Liver (tissue), 9 donors: ENCODE results near the gene CEP89. TPM values are rescaled to one million over a fixed set of nuclear protein-coding genes. Genes with fewer than 3 reads are reported as not detected.

Experiments used
- DNase-seq: peaks from one replicate; pipeline ENCODE4 v3.0.0-alpha.2; 2017; ENCODE audit warnings: low spot score
- H3K27ac ChIP-seq, 2 donors: one replicate each; pipeline ENCODE4 v1.7.0; 2013; ENCODE audit warnings: inconsistent platforms in 2 of 2, low read length in 2 of 2, control low read depth in 1 of 2, low read depth in 1 of 2, mild to moderate bottlenecking in 1 of 2
- H3K27me3 ChIP-seq, 4 donors: one replicate each; pipeline versions ENCODE4 v1.6.1 to v1.7.0; 2013; ENCODE audit warnings: low read length in 3 of 4, inconsistent platforms in 1 of 4, mild to moderate bottlenecking in 1 of 4, moderate library complexity in 1 of 4; ENCODE audit not compliant: control insufficient read depth in 4 of 4, insufficient read depth in 4 of 4
- H3K36me3 ChIP-seq, 4 donors: one replicate each; pipeline versions ENCODE4 v1.6.1 to v1.7.0; 2013; ENCODE audit warnings: low read length in 3 of 4, mild to moderate bottlenecking in 3 of 4, low read depth in 1 of 4, moderate library complexity in 1 of 4; ENCODE audit not compliant: control insufficient read depth in 4 of 4, insufficient read depth in 3 of 4
- H3K4me1 ChIP-seq, 4 donors: one replicate each; pipeline versions ENCODE4 v1.6.1 to v1.7.0; 2013; ENCODE audit warnings: low read length in 3 of 4, mild to moderate bottlenecking in 3 of 4, moderate library complexity in 1 of 4; ENCODE audit not compliant: control insufficient read depth in 4 of 4, insufficient read depth in 4 of 4
- H3K4me3 ChIP-seq, 3 donors: one replicate each; pipeline versions ENCODE4 v1.6.1 to v1.7.0; 2013; ENCODE audit warnings: low read length in 3 of 3, control low read depth in 1 of 3, low read depth in 1 of 3, mild to moderate bottlenecking in 1 of 3
- H3K9ac ChIP-seq, 2 donors: one replicate each; pipeline ENCODE4 v1.7.0; 2013; ENCODE audit warnings: low read length in 2 of 2, mild to moderate bottlenecking in 2 of 2, moderate library complexity in 2 of 2, control low read depth in 1 of 2, low read depth in 1 of 2
- H3K9me3 ChIP-seq, 4 donors: one replicate each; pipeline versions ENCODE4 v1.6.1 to v1.7.0; 2013; ENCODE audit warnings: low read length in 3 of 4; ENCODE audit not compliant: control insufficient read depth in 4 of 4
- EGR1 ChIP-seq, 2 donors: IDR thresholded peaks; 2 replicates each; pipeline ENCODE4 v1.6.1; 2016 to 2018; ENCODE audit warnings: antibody characterized with exemption in 2 of 2, low read depth in 2 of 2
- FOXA1 ChIP-seq: IDR thresholded peaks from 2 replicates; pipeline ENCODE4 v1.6.1; 2016; ENCODE audit warnings: antibody characterized with exemption
- FOXA2 ChIP-seq: IDR thresholded peaks from 2 replicates; pipeline ENCODE4 v1.6.1; 2016; ENCODE audit warnings: antibody characterized with exemption
- GABPA ChIP-seq, 2 donors: IDR thresholded peaks in 1 of 2; conservative IDR thresholded peaks in 1 of 2; 2 replicates each; pipeline ENCODE4 v1.6.1; 2016; ENCODE audit warnings: antibody characterized with exemption in 2 of 2, mild to moderate bottlenecking in 1 of 2, moderate library complexity in 1 of 2
- HNF4A ChIP-seq, 2 donors: conservative IDR thresholded peaks; 2 replicates each; pipeline ENCODE4 v1.6.1; 2016; ENCODE audit warnings: antibody characterized with exemption in 2 of 2, mild to moderate bottlenecking in 2 of 2
- JUND ChIP-seq, 2 donors: IDR thresholded peaks; 2 replicates each; pipeline ENCODE4 v1.6.1; 2016; ENCODE audit warnings: antibody characterized with exemption in 2 of 2
- NR2F2 ChIP-seq: IDR thresholded peaks from 2 replicates; pipeline ENCODE4 v1.6.1; 2016; ENCODE audit warnings: antibody characterized with exemption
- RAD21 ChIP-seq, 2 donors: IDR thresholded peaks; 2 replicates each; pipeline ENCODE4 v1.6.1; 2016; ENCODE audit warnings: antibody characterized with exemption in 2 of 2, mild to moderate bottlenecking in 2 of 2
- RXRA ChIP-seq, 2 donors: IDR thresholded peaks; 2 replicates each; pipeline ENCODE4 v1.6.1; 2017 to 2018; ENCODE audit warnings: antibody characterized with exemption in 2 of 2, mild to moderate bottlenecking in 1 of 2
- SP1 ChIP-seq: IDR thresholded peaks from 2 replicates; pipeline ENCODE4 v1.6.1; 2018; ENCODE audit warnings: antibody characterized with exemption, mild to moderate bottlenecking
- TAF1 ChIP-seq: conservative IDR thresholded peaks from 2 replicates; pipeline ENCODE4 v1.6.1; 2016; ENCODE audit warnings: antibody characterized with exemption, mild to moderate bottlenecking
- YY1 ChIP-seq: IDR thresholded peaks from 2 replicates; pipeline ENCODE4 v1.6.1; 2016; ENCODE audit warnings: antibody characterized with exemption, mild to moderate bottlenecking
- WGBS: extraction: QIAGEN DNeasy Blood & Tissue Kit; methylation state at CpG from one replicate; pipeline ENCODE4 v1.1.7; 2013; 5-methylcytosine and 5-hydroxymethylcytosine counted together
- polyA plus RNA-seq, 2 donors: library from polyadenylated mRNA; stranded (reverse) in 1 of 2; unstranded in 1 of 2; fragments of 200-250 nt in 1 of 2; fragments of >200 nt in 1 of 2; fragmentation: Nextera tagmentation in 1 of 2; extraction: Ambion mirVana in 1 of 2; gene quantifications; one replicate each; pipeline versions ENCODE4 v1.2.1 to v1.2.3, GENCODE V29; 2013 to 2015
- total RNA-seq, 2 donors: library from RNA; depleted of rRNA; stranded (reverse); fragments of >200 nt; gene quantifications; one replicate each; pipeline ENCODE4 v1.2.3, GENCODE V29; 2014
- TF ChIP-seq, protein P1 (sequence below): fragments of 150-350 bp; IDR thresholded peaks from 2 replicates; pipeline ENCODE4 v1.5.1; 2017; ENCODE audit warnings: improper control_type of control experiment, low read depth, low read length; ENCODE audit not compliant: missing input control
- TF ChIP-seq, protein P2 (sequence below): IDR thresholded peaks from 2 replicates; pipeline ENCODE4 v1.6.1; 2016; ENCODE audit warnings: antibody characterized with exemption
- TF ChIP-seq, protein P3 (sequence below): IDR thresholded peaks from 2 replicates; pipeline ENCODE4 v1.6.1; 2016; ENCODE audit warnings: antibody characterized with exemption, mild to moderate bottlenecking
- TF ChIP-seq, protein P4 (sequence below): IDR thresholded peaks from 2 replicates; pipeline ENCODE4 v1.6.1; 2016; ENCODE audit warnings: antibody characterized with exemption
- donor health status: healthy.
- donor health status: healthy.
- donor health status: healthy.
- donor health status: healthy.
- donor health status: healthy.

Gene CEP89
- total and polyA plus RNA-seq, 4 donors = 2.0 to 2.9 (median 2.4) TPM

DNA sequence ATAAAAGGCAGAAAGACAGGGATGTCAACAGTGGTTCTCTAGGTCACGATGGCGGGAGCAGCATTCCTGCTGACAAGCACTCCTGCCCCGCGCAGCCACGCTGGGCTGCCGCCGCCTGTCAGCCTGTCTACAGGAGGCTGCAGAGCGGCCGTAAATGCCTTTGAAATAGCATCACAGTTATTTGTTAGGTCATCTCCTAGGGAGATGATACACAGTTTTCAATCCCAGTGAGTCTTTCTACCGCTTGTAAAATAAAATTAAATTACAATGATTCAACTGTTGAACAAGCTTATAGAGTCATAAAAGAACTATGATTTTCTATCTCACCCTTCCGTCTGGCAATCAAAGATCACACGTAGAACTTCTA lies 94.9 kb downstream of the CEP89 start:
- Histone ChIP-seq H3K27me3 (no peaks in the 10 kb centered on the region), H3K9me3 (no peaks in the 10 kb centered on the region), H3K27ac (no peak overlapping the region), H3K36me3 (no peaks in the 10 kb centered on the region), H3K4me1 (peaks cover 0 to 3% (median 0%) of the 10 kb centered on the region in 4 donors), H3K9ac (no peak overlapping the region), H3K4me3 (no peak overlapping the region)
- WGBS = 81% methylated on average over 12 of the region's 12 CpGs
- no peak for TF ChIP-seq GABPA (IDR thresholded peaks at IDR 0.05 in 1 of 2, conservative IDR thresholded peaks at IDR 0.05 in 1 of 2)
- TF ChIP-seq EGR1 (IDR thresholded peaks at IDR 0.05; ENCODE audit: low read depth in 2 of 2) = no peak
- TF ChIP-seq RAD21 (IDR thresholded peaks at IDR 0.05) = no peak
- no peak for TF ChIP-seq RXRA (IDR thresholded peaks at IDR 0.05)
- TF ChIP-seq NR2F2 = no peak
- no peak for TF ChIP-seq TAF1
- TF ChIP-seq, protein P1, sequence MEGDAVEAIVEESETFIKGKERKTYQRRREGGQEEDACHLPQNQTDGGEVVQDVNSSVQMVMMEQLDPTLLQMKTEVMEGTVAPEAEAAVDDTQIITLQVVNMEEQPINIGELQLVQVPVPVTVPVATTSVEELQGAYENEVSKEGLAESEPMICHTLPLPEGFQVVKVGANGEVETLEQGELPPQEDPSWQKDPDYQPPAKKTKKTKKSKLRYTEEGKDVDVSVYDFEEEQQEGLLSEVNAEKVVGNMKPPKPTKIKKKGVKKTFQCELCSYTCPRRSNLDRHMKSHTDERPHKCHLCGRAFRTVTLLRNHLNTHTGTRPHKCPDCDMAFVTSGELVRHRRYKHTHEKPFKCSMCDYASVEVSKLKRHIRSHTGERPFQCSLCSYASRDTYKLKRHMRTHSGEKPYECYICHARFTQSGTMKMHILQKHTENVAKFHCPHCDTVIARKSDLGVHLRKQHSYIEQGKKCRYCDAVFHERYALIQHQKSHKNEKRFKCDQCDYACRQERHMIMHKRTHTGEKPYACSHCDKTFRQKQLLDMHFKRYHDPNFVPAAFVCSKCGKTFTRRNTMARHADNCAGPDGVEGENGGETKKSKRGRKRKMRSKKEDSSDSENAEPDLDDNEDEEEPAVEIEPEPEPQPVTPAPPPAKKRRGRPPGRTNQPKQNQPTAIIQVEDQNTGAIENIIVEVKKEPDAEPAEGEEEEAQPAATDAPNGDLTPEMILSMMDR = no peak
- no peak for TF ChIP-seq FOXA2
- TF ChIP-seq, protein P2, sequence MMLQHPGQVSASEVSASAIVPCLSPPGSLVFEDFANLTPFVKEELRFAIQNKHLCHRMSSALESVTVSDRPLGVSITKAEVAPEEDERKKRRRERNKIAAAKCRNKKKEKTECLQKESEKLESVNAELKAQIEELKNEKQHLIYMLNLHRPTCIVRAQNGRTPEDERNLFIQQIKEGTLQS = no peak
- TF ChIP-seq HNF4A (conservative IDR thresholded peaks at IDR 0.05) = no peak
- no peak for DNase-seq

DNA sequence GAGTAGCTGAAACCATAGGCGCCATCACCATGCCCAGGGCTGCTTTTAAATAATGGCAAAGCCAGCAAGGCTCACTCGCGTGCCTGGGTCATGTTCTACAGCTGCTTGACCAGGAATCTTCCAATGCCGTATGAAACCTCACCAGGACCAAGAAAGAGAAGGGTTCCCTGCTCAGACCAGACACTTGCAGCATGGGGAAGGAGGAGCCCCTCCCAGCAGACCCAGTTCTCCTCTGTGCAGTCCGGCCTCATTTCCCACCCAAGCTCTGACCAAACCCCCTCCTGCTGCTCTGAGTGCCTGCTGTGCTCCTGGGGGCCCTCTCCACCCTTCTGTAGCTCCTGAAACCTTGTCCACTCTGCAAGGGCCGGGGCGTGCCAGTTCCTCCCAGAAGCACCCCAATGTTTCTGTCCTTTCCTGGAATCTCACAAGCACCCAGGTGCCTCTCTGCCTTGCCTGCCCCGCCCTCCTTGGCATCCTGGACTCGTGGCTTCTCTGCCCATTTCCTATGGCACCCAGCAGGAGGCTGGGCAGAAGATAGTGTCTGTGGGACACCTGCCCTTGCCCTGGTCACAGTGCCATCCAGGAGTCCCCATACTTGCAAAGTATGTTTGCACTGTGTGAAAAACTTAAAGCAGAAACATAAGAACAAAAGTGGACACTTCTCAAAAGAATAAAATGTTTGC lies 95.4 kb downstream of the CEP89 start:
- no peak overlapping the region for H3K9ac ChIP-seq
- H3K9me3 ChIP-seq = no peaks in the 10 kb centered on the region
- no peaks in the 10 kb centered on the region for H3K27me3 ChIP-seq
- WGBS = 90% methylated on average over 9 of the region's 9 CpGs
- H3K27ac ChIP-seq = no peak overlapping the region
- H3K36me3 ChIP-seq = no peaks in the 10 kb centered on the region
- no peak overlapping the region for H3K4me3 ChIP-seq
- TF ChIP-seq JUND (IDR thresholded peaks at IDR 0.05) = no peak
- peaks cover 0 to 3% (median 0%) of the 10 kb centered on the region in 4 donors for H3K4me1 ChIP-seq
- DNase-seq = no peak

DNA sequence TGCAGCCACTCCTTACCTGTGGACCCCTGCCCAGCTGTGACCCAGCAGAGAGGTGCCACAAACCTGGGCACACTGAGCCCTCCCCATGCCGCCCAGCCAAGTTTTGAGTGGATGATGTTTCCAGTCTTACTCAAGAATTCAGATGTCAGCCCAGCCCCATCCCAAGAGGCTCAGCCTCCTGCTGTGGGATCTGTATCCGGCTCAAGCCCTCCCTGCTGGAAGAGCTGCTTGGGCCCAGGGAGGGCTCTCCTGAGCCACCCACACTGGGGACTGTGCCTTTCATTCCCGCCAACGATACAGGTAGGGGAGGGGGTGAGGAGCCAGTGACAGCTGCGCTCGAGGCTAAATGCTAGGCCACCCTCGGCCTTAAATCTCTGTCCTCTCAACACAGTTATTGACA lies 96.3 kb downstream of the CEP89 start:
- H3K9me3 ChIP-seq = no peaks in the 10 kb centered on the region
- H3K36me3 ChIP-seq = no peaks in the 10 kb centered on the region
- no peak for DNase-seq
- no peak overlapping the region for H3K27ac ChIP-seq
- H3K27me3 ChIP-seq = no peaks in the 10 kb centered on the region
- no peak overlapping the region for H3K4me3 ChIP-seq
- no peak overlapping the region for H3K9ac ChIP-seq
- WGBS = 82% methylated on average over 7 of the region's 7 CpGs
- H3K4me1 ChIP-seq = peaks cover 0 to 6% (median 4%) of the 10 kb centered on the region in 4 donors
- TF ChIP-seq FOXA2 (no peak), NR2F2 (no peak), FOXA1 (no peak), HNF4A (conservative IDR thresholded peaks at IDR 0.05) (no peak), RAD21 (IDR thresholded peaks at IDR 0.05) (no peak), GABPA (IDR thresholded peaks at IDR 0.05 in 1 of 2, conservative IDR thresholded peaks at IDR 0.05 in 1 of 2) (no peak), SP1 (no peak), YY1 (no peak)
- TF ChIP-seq, protein P2 = no peak
- TF ChIP-seq, protein P3, sequence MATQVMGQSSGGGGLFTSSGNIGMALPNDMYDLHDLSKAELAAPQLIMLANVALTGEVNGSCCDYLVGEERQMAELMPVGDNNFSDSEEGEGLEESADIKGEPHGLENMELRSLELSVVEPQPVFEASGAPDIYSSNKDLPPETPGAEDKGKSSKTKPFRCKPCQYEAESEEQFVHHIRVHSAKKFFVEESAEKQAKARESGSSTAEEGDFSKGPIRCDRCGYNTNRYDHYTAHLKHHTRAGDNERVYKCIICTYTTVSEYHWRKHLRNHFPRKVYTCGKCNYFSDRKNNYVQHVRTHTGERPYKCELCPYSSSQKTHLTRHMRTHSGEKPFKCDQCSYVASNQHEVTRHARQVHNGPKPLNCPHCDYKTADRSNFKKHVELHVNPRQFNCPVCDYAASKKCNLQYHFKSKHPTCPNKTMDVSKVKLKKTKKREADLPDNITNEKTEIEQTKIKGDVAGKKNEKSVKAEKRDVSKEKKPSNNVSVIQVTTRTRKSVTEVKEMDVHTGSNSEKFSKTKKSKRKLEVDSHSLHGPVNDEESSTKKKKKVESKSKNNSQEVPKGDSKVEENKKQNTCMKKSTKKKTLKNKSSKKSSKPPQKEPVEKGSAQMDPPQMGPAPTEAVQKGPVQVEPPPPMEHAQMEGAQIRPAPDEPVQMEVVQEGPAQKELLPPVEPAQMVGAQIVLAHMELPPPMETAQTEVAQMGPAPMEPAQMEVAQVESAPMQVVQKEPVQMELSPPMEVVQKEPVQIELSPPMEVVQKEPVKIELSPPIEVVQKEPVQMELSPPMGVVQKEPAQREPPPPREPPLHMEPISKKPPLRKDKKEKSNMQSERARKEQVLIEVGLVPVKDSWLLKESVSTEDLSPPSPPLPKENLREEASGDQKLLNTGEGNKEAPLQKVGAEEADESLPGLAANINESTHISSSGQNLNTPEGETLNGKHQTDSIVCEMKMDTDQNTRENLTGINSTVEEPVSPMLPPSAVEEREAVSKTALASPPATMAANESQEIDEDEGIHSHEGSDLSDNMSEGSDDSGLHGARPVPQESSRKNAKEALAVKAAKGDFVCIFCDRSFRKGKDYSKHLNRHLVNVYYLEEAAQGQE = no peak
- TF ChIP-seq, protein P1 = no peak
- TF ChIP-seq, protein P4, sequence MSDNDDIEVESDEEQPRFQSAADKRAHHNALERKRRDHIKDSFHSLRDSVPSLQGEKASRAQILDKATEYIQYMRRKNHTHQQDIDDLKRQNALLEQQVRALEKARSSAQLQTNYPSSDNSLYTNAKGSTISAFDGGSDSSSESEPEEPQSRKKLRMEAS = no peak
